ENCODE measurements around the gene STAMBPL1.

The STAMBPL1 gene

DNA sequence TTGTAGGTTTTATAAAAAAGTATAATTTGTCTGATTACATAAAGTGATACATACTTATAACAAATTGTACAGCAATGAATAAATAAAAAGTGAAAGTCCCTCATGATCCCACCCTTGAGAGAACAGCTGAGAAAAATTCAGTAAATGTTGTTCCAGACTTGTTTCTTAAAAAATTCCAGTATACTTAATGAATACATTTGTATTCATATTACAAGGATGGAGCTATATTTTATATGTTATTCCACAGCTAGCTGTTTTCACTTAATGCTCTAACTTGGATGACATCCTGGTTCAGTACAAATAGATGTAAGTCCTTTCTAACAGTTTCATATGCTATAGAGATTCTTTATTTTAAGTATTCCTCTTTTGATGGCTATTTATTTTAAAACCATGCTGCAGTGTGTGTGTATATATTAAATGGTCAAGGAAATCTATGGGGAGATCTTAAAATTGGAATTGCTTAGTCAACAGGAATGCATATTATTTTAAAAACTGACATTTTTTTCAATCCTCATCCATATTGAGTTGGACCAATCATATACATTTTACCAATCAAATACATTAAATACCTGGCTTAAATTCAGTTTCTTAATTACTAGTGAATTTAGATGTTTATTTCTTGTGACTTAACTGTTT, 8.9 kb downstream of the STAMBPL1 start:
- in situ Hi-C loops (cut with HindIII; ENCODE audit: low sequenced_read_pairs), result no loop called here
- TF ChIP-seq, protein P1, sequence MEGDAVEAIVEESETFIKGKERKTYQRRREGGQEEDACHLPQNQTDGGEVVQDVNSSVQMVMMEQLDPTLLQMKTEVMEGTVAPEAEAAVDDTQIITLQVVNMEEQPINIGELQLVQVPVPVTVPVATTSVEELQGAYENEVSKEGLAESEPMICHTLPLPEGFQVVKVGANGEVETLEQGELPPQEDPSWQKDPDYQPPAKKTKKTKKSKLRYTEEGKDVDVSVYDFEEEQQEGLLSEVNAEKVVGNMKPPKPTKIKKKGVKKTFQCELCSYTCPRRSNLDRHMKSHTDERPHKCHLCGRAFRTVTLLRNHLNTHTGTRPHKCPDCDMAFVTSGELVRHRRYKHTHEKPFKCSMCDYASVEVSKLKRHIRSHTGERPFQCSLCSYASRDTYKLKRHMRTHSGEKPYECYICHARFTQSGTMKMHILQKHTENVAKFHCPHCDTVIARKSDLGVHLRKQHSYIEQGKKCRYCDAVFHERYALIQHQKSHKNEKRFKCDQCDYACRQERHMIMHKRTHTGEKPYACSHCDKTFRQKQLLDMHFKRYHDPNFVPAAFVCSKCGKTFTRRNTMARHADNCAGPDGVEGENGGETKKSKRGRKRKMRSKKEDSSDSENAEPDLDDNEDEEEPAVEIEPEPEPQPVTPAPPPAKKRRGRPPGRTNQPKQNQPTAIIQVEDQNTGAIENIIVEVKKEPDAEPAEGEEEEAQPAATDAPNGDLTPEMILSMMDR (IDR thresholded peaks at IDR 0.05; ENCODE audit: low read depth, low read length), result no peak
- DNase-seq (ENCODE audit: low read depth, low spot score), result no peak
- no peak overlapping the region for H3K4me3 ChIP-seq (ENCODE audit: low read depth, low read length)

DNA sequence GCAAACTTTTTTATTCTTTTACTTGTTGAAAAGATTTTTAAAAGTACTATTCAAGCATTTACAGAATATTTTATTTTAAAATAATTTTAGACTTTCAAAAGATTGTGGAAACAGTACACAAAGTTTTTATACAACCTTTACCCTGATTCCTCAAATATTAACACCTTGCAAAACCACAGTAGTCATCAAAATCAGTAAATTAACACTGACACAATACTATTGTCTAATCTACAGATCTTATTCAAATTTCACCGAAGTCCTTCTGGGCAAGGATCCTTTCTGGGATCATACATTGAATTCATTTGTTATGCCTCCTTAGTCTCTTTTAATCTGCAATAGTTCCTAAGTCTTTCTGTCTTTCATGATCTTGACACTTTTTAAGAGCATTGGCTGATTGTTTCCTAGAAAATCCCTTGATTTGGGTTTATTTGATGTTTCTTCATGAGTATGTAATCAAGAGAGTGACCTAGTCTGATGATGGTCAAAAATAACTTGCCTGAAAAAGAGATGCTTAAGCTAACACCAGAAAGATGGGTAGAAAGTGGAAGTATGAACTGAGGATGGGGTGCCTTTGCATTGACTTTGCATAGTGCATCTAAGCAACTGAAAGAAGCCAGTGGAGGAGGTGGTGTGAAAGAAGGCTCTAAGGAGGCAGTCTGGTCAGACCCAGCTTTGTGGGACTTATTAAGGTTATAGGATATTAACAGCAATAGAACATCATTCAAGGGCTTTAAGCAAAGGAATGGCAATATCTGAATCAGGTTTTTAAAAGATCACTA, 9.7 kb downstream of the STAMBPL1 start:
- no peak overlapping the region for H3K4me3 ChIP-seq (ENCODE audit: low read depth, low read length)
- in situ Hi-C loops (cut with HindIII; ENCODE audit: low sequenced_read_pairs), result no loop called here

DNA sequence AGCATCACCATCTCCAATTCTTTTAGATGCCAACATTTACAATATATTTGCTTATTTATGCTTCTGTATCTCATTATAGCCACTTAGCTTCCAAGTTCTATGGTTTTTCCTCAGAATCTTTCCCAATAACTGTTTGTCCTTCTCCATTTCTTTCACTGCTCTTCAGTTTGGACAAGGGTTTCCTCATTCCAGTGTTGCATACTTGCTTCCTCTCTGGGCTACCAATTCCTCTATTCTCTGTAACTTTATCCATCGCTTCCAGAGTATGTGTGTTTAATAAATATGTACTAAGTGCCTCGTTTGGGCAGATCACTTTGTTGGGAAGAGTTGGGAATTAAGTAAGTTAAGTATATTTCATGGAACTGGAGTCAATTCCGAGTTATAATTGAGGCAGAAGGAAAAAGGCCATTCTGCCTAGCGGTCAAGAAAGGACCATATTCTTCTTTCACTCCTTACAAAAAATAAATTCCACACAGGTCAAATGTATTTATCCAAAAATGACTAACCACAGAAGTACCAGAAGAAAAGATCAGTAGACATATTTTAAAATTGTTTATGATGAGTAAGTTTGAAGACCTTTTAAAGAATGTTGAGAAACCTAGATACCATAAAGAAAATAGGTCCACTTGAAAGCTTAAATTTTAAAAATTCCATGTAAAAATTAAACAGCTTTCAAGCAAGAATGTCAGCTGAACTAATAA, 10.8 kb downstream of the STAMBPL1 start:
- no peak for DNase-seq (ENCODE audit: low read depth, low spot score)
- no peak overlapping the region for H3K4me3 ChIP-seq (ENCODE audit: low read depth, low read length)
- in situ Hi-C loops (cut with HindIII; ENCODE audit: low sequenced_read_pairs), result no loop called here
- TF ChIP-seq, protein P1 (IDR thresholded peaks at IDR 0.05; ENCODE audit: low read depth, low read length), result no peak

More for the DNA sequence above, 9.7 kb downstream of the STAMBPL1 start:
- no peak for DNase-seq (ENCODE audit: low read depth, low spot score)
- TF ChIP-seq, protein P1 (IDR thresholded peaks at IDR 0.05; ENCODE audit: low read depth, low read length), result no peak

DNA sequence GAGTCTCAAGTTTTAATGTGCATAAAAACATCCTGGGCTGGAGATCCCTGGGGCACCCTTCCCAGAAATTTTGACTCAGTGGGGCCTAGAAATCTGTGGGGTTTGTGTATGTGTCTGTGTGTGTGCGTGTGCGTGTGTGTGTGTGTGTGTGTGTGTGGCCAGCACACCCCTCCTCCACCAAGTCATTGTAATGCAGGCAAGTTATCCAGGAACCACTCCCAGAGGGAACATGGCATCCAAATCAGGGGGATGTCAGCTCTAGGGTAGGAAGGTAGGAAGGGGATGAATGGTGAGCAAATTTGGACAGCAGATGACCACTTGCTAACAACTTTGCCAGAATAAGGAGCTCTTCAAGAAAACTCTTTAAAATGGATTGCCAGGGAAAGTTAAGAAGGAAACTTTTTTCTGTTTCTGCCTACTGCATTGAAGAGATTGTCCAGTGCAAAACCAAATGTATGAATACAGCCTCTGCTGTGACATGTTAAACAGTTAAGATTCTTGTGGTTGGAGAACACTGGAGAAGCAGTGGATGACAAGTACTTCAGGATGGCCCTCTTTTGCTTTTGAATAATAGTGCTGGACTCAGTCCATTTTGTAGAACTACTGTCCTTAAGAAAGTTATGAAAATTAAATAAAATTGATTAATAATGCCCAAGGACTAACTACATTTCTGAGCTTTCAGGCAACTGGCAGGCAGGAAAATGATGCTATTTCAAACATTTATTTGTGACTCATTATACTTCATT, 12.3 kb downstream of the STAMBPL1 start:
- TF ChIP-seq, protein P1 (IDR thresholded peaks at IDR 0.05; ENCODE audit: low read depth, low read length), result no peak
- in situ Hi-C loops (cut with HindIII; ENCODE audit: low sequenced_read_pairs), result no loop called here
- peak; percentile 65 for DNase-seq (ENCODE audit: low read depth, low spot score)
- no peak overlapping the region for H3K4me3 ChIP-seq (ENCODE audit: low read depth, low read length)

DNA sequence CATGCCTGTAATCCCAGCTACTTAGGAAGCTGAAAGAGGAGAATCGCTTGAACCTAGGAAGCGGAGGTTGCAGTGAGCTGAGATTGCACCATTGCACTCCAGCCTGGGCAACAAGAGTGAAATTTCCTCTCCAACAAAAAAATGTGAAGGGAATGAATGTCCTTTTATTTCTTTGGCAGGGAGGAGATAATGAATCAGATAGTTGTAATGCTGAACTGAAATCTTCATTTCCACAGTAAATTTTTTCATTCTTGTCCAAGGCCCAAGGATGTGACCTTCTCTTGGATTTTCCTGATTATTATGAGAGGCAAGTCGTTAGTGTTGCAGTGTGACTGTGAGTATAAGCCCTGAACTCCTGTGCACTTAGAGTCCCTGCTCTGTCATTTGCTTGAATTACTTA, 13.6 kb downstream of the STAMBPL1 start:
- in situ Hi-C loops (cut with HindIII; ENCODE audit: low sequenced_read_pairs), result no loop called here
- DNase-seq (ENCODE audit: low read depth, low spot score), result no peak
- TF ChIP-seq, protein P1 (IDR thresholded peaks at IDR 0.05; ENCODE audit: low read depth, low read length), result no peak
- no peak overlapping the region for H3K4me3 ChIP-seq (ENCODE audit: low read depth, low read length)

DNA sequence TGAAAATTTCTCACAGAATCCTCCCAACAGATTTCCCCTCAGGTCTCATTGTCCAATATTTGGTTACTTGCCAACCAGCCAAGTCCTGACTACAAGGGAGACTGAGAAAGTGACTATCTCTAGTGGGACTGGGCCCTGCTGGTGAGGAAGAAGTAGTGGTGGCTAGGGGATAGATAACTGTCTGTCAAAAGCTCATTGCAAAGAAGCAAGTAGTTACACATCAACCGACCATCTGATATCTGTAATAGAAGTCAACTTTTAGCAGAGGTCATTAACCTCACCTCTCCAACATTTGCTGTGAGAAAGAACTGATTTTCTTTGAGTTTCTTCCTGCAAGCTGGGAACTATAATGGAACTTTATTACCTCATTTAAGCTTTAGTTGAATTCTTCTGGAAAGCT, 15.2 kb downstream of the STAMBPL1 start:
- in situ Hi-C loops (cut with HindIII; ENCODE audit: low sequenced_read_pairs), result no loop called here
- H3K4me3 ChIP-seq (ENCODE audit: low read depth, low read length), result no peak overlapping the region
- DNase-seq (ENCODE audit: low read depth, low spot score), result no peak
- TF ChIP-seq, protein P1 (IDR thresholded peaks at IDR 0.05; ENCODE audit: low read depth, low read length), result no peak
